Measurements from ENCODE around the gene STXBP6.

GRCh38 chr14:24915403-24915921 is 134.5 kb downstream of the STXBP6 start:
- TF ChIP-seq POLR2A (IDR thresholded peaks at IDR 0.05) (no peak), CTCF (IDR thresholded peaks at IDR 0.05 in 4 of 5, conservative IDR thresholded peaks at IDR 0.05 in 1 of 5) (no peak)
